Esophagus squamous epithelium (tissue), 4 donors: ENCODE data around the gene C20orf173.

Experiments used
- CTCF ChIP-seq, 6 experiments: fragments of 450-650 bp in 4 of 6; fragments of 200-600 bp in 2 of 6; sonication (generic) in 2 of 6; IDR thresholded peaks; one replicate each; pipeline ENCODE4 v1.5.1; 2016 to 2019; ENCODE audit warnings: antibody characterized with exemption in 6 of 6, mild to moderate bottlenecking in 4 of 6, moderate library complexity in 4 of 6
- POLR2A ChIP-seq, 4 donors: fragments of 450-650 bp; IDR thresholded peaks; one replicate each; pipeline ENCODE4 v1.6.1; 2017; ENCODE audit warnings: antibody characterized with exemption in 4 of 4, mild to moderate bottlenecking in 4 of 4, moderate library complexity in 3 of 4

- no peak for TF ChIP-seq POLR2A (IDR thresholded peaks at IDR 0.05)
- no peak for TF ChIP-seq CTCF (IDR thresholded peaks at IDR 0.05)
These were observed 33.2 kb upstream of the C20orf173 start for GRCh38 chr20:35562541-35563110.
